ENCODE measurements around the gene CDK5RAP2.

The CDK5RAP2 gene

DNA sequence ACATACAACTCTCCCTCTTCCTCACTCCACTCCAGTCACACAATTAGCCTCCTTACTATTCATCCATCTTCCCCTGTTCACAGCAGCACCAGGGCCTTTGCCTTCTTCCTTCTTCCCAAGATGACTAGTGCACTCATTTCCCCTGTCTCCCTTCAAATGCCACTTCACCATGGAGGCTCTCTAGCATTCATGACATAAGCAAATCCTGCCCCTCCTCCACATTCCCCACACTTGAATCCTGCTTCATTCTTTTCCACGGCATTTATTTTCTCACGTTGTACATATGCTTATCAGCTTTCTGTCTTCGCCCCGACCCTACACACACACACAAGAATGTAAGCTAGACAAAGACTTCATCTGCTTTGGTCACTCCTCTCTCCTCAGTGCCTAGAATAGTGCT lies 133.3 kb downstream of the CDK5RAP2 start:
- Histone ChIP-seq H3K27me3 (ENCODE audit: control insufficient read depth in 2 of 2, insufficient read depth in 2 of 2, low read length in 2 of 2) (no peaks in the 10 kb centered on the region), H3K4me3 (ENCODE audit: low read length in 2 of 2) (no peak overlapping the region), H3K9ac (ENCODE audit: low read depth in 1 of 2, low read length in 2 of 2) (no peak overlapping the region), H3K9me3 (ENCODE audit: control insufficient read depth in 2 of 2, low read length in 2 of 2) (no peaks in the 10 kb centered on the region), H3K4me1 (ENCODE audit: control insufficient read depth in 2 of 2, insufficient read depth in 2 of 2, low read length in 2 of 2) (no peaks in the 10 kb centered on the region), H3K36me3 (ENCODE audit: control insufficient read depth in 2 of 2, insufficient read depth in 2 of 2, low read length in 2 of 2) (peaks cover 17 to 19% of the 10 kb centered on the region in 2 donors), H3K27ac (ENCODE audit: low read depth in 2 of 2, low read length in 2 of 2) (no peak overlapping the region)

- Histone ChIP-seq H3K4me1 (ENCODE audit: control insufficient read depth in 2 of 2, insufficient read depth in 2 of 2, low read length in 2 of 2) (no peaks in the 10 kb centered on the region), H3K27me3 (ENCODE audit: control insufficient read depth in 2 of 2, insufficient read depth in 2 of 2, low read length in 2 of 2) (no peaks in the 10 kb centered on the region), H3K4me3 (ENCODE audit: low read length in 2 of 2) (no peak overlapping the region), H3K9ac (ENCODE audit: low read depth in 1 of 2, low read length in 2 of 2) (no peak overlapping the region), H3K9me3 (ENCODE audit: control insufficient read depth in 2 of 2, low read length in 2 of 2) (no peaks in the 10 kb centered on the region), H3K36me3 (ENCODE audit: control insufficient read depth in 2 of 2, insufficient read depth in 2 of 2, low read length in 2 of 2) (peaks cover 23 to 27% of the 10 kb centered on the region in 2 donors), H3K27ac (ENCODE audit: low read depth in 2 of 2, low read length in 2 of 2) (no peak overlapping the region)
Observed at GRCh38 chr9:120443976-120444375, 136.0 kb downstream of the CDK5RAP2 start.

GRCh38 chr9:120443489-120443888 lies 136.5 kb downstream of the CDK5RAP2 start:
- H3K4me1 ChIP-seq (ENCODE audit: control insufficient read depth in 2 of 2, insufficient read depth in 2 of 2, low read length in 2 of 2): no peaks in the 10 kb centered on the region
- H3K27ac ChIP-seq (ENCODE audit: low read depth in 2 of 2, low read length in 2 of 2): no peak overlapping the region
- H3K9me3 ChIP-seq (ENCODE audit: control insufficient read depth in 2 of 2, low read length in 2 of 2): no peaks in the 10 kb centered on the region
- H3K36me3 ChIP-seq (ENCODE audit: control insufficient read depth in 2 of 2, insufficient read depth in 2 of 2, low read length in 2 of 2): peaks cover 24 to 27% of the 10 kb centered on the region in 2 donors
- H3K27me3 ChIP-seq (ENCODE audit: control insufficient read depth in 2 of 2, insufficient read depth in 2 of 2, low read length in 2 of 2): no peaks in the 10 kb centered on the region
- no peak overlapping the region for H3K9ac ChIP-seq (ENCODE audit: low read depth in 1 of 2, low read length in 2 of 2)
- H3K4me3 ChIP-seq (ENCODE audit: low read length in 2 of 2): no peak overlapping the region

DNA sequence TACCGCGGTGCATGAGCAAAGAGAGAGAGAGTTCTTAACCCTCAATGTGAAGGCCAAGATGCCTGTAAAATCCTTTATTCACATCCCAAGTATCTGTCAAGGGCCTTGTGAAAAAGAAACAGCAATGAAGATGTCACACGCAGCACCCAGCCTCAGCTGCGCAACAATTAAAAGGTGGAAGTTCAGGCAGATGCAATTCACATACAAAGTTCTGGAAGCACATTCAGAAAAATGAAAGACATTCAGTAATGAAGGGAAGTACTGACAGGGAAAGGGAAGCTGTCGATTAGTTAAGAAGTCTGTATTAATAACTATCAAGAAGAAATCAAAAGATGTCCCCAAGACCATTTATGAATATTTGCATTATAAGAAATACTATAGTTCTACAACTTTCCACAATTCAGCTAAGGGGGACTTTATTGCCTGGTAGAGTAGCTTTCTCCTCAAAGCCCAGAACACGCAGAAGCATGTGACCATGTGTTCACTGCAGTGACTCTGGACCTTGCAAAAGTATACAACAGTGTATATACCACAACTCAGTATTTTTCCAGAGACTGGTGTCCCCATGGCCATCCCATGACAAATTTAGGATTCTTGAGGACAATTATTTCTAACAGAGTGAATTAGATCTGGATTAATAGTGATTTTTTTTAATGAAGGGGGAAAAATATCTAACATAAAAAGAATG lies 137.5 kb downstream of the CDK5RAP2 start:
- no peaks in the 10 kb centered on the region for H3K4me1 ChIP-seq (ENCODE audit: control insufficient read depth in 2 of 2, insufficient read depth in 2 of 2, low read length in 2 of 2)
- no peak overlapping the region for H3K27ac ChIP-seq (ENCODE audit: low read depth in 2 of 2, low read length in 2 of 2)
- H3K36me3 ChIP-seq (ENCODE audit: control insufficient read depth in 2 of 2, insufficient read depth in 2 of 2, low read length in 2 of 2): peaks cover 28 to 31% of the 10 kb centered on the region in 2 donors
- no peaks in the 10 kb centered on the region for H3K9me3 ChIP-seq (ENCODE audit: control insufficient read depth in 2 of 2, low read length in 2 of 2)
- no peaks in the 10 kb centered on the region for H3K27me3 ChIP-seq (ENCODE audit: control insufficient read depth in 2 of 2, insufficient read depth in 2 of 2, low read length in 2 of 2)
- no peak overlapping the region for H3K9ac ChIP-seq (ENCODE audit: low read depth in 1 of 2, low read length in 2 of 2)
- H3K4me3 ChIP-seq (ENCODE audit: low read length in 2 of 2): no peak overlapping the region

DNA sequence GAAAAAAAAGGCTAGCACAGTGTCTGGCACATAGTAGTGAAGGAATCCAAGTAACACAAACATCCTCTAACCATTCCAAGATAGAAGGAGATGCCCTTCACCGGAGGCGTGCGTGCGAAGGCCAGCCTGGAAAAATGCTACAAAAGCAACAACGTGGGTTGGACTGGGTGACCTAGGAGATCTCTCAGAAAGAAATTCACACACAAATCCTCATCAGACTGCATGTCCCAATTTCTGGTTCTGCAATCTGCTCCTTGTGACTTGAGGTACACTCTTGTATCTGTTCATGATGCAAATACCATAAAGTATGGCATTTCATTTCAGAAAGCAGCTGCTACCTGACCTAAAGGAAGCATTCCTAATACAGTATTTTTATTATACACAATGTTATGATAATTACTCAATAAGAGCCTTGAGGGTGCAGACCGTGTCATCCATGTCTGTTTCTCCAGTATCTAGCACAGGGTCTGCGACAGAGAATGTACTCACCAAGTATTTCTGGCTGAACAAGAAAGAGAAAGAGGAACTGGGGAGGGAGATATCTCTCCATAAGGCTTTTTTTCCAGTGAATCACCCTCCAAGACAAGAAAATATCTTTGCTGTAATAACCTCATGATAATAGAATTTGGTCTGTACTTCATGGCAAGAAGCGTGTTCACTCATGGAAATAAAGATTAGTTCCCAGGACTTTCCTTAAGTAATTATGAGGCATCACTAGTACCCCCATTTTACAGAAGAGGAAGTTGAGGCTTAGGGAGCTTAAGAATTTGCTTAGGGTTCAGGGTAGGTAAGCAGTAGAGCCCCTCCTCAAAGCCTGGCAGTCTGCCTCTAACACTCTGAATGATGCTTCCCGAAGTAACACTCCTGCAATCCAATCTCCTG lies 138.3 kb downstream of the CDK5RAP2 start:
- Histone ChIP-seq H3K4me1 (ENCODE audit: control insufficient read depth in 2 of 2, insufficient read depth in 2 of 2, low read length in 2 of 2) (no peaks in the 10 kb centered on the region), H3K27ac (ENCODE audit: low read depth in 2 of 2, low read length in 2 of 2) (no peak overlapping the region), H3K9ac (ENCODE audit: low read depth in 1 of 2, low read length in 2 of 2) (no peak overlapping the region), H3K9me3 (ENCODE audit: control insufficient read depth in 2 of 2, low read length in 2 of 2) (no peaks in the 10 kb centered on the region), H3K36me3 (ENCODE audit: control insufficient read depth in 2 of 2, insufficient read depth in 2 of 2, low read length in 2 of 2) (peaks cover 27 to 33% of the 10 kb centered on the region in 2 donors), H3K27me3 (ENCODE audit: control insufficient read depth in 2 of 2, insufficient read depth in 2 of 2, low read length in 2 of 2) (no peaks in the 10 kb centered on the region), H3K4me3 (ENCODE audit: low read length in 2 of 2) (no peak overlapping the region)

DNA sequence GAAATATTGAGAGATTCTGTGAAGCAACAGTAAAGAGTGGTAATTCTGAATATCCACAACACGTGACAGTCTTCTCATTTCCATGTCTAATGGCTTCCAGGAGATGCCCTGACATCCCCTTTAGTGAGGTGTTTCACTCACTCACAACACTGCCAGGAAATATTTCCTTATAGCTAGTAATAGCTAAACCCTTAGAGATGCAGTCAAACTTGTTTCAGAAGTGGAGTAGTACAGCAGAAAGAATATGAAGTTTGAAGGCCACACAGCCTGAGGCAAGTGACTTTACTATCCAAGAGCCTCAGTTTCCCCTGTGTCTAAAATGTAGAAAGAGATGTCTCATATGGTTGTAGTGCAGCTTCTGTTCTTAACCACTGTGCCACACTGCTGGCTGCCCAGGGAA lies 139.2 kb downstream of the CDK5RAP2 start:
- Histone ChIP-seq H3K27me3 (ENCODE audit: control insufficient read depth in 2 of 2, insufficient read depth in 2 of 2, low read length in 2 of 2) (no peaks in the 10 kb centered on the region), H3K27ac (ENCODE audit: low read depth in 2 of 2, low read length in 2 of 2) (no peak overlapping the region), H3K9ac (ENCODE audit: low read depth in 1 of 2, low read length in 2 of 2) (no peak overlapping the region), H3K36me3 (ENCODE audit: control insufficient read depth in 2 of 2, insufficient read depth in 2 of 2, low read length in 2 of 2) (peaks cover 27 to 33% of the 10 kb centered on the region in 2 donors), H3K4me3 (ENCODE audit: low read length in 2 of 2) (no peak overlapping the region), H3K9me3 (ENCODE audit: control insufficient read depth in 2 of 2, low read length in 2 of 2) (no peaks in the 10 kb centered on the region), H3K4me1 (ENCODE audit: control insufficient read depth in 2 of 2, insufficient read depth in 2 of 2, low read length in 2 of 2) (no peaks in the 10 kb centered on the region)

- Histone ChIP-seq H3K9me3 (ENCODE audit: control insufficient read depth in 2 of 2, low read length in 2 of 2) (no peaks in the 10 kb centered on the region), H3K9ac (ENCODE audit: low read depth in 1 of 2, low read length in 2 of 2) (no peak overlapping the region), H3K36me3 (ENCODE audit: control insufficient read depth in 2 of 2, insufficient read depth in 2 of 2, low read length in 2 of 2) (peaks cover 27 to 30% of the 10 kb centered on the region in 2 donors), H3K27ac (ENCODE audit: low read depth in 2 of 2, low read length in 2 of 2) (no peak overlapping the region), H3K4me1 (ENCODE audit: control insufficient read depth in 2 of 2, insufficient read depth in 2 of 2, low read length in 2 of 2) (no peaks in the 10 kb centered on the region), H3K27me3 (ENCODE audit: control insufficient read depth in 2 of 2, insufficient read depth in 2 of 2, low read length in 2 of 2) (no peaks in the 10 kb centered on the region), H3K4me3 (ENCODE audit: low read length in 2 of 2) (no peak overlapping the region)
Observed at GRCh38 chr9:120439926-120440325, 140.0 kb downstream of the CDK5RAP2 start.

DNA sequence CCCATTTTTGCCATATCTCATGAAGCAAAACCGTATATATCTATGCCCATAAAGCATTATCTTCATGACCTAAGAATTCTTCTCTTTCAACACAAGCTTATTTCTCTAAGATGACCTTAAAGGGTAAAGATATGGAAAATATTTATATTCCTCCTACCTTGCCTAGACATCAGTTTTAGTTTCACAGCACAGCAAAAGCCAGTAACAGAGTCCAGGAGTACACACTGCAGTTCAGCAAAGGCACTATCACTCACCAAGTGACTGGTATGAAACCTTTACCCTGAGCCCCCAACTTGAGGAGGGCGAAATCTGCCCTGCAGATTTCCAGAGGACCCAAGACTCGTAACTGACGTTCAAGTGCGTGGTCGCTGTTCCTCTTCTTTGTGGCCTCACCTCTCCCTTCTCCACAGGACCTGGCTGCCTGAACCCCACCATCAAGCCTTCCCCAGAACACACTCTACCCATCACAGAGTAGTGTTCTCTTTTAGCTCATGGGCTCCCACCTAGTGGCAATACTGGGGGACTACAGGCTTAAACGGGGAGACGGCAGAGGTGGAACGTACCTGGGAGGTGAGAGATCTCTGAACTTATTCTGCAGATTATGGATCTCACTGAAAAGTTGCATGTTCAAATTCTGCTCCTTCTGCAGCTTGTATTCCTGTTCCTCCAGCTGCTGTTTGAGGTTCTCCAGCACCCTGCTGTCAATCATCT lies 141.0 kb downstream of the CDK5RAP2 start:
- no peak overlapping the region for H3K4me3 ChIP-seq (ENCODE audit: low read length in 2 of 2)
- no peaks in the 10 kb centered on the region for H3K9me3 ChIP-seq (ENCODE audit: control insufficient read depth in 2 of 2, low read length in 2 of 2)
- H3K4me1 ChIP-seq (ENCODE audit: control insufficient read depth in 2 of 2, insufficient read depth in 2 of 2, low read length in 2 of 2): no peaks in the 10 kb centered on the region
- peaks cover 27% of the 10 kb centered on the region in 2 donors for H3K36me3 ChIP-seq (ENCODE audit: control insufficient read depth in 2 of 2, insufficient read depth in 2 of 2, low read length in 2 of 2)
- no peak overlapping the region for H3K9ac ChIP-seq (ENCODE audit: low read depth in 1 of 2, low read length in 2 of 2)
- no peaks in the 10 kb centered on the region for H3K27me3 ChIP-seq (ENCODE audit: control insufficient read depth in 2 of 2, insufficient read depth in 2 of 2, low read length in 2 of 2)
- no peak overlapping the region for H3K27ac ChIP-seq (ENCODE audit: low read depth in 2 of 2, low read length in 2 of 2)

- Histone ChIP-seq H3K9me3 (ENCODE audit: control insufficient read depth in 2 of 2, low read length in 2 of 2) (no peaks in the 10 kb centered on the region), H3K27ac (ENCODE audit: low read depth in 2 of 2, low read length in 2 of 2) (no peak overlapping the region), H3K36me3 (ENCODE audit: control insufficient read depth in 2 of 2, insufficient read depth in 2 of 2, low read length in 2 of 2) (peaks cover 23% of the 10 kb centered on the region in 2 donors), H3K27me3 (ENCODE audit: control insufficient read depth in 2 of 2, insufficient read depth in 2 of 2, low read length in 2 of 2) (no peaks in the 10 kb centered on the region), H3K9ac (ENCODE audit: low read depth in 1 of 2, low read length in 2 of 2) (no peak overlapping the region), H3K4me1 (ENCODE audit: control insufficient read depth in 2 of 2, insufficient read depth in 2 of 2, low read length in 2 of 2) (no peaks in the 10 kb centered on the region), H3K4me3 (ENCODE audit: low read length in 2 of 2) (no peak overlapping the region)
Observed at GRCh38 chr9:120438111-120438510, 141.9 kb downstream of the CDK5RAP2 start.

DNA sequence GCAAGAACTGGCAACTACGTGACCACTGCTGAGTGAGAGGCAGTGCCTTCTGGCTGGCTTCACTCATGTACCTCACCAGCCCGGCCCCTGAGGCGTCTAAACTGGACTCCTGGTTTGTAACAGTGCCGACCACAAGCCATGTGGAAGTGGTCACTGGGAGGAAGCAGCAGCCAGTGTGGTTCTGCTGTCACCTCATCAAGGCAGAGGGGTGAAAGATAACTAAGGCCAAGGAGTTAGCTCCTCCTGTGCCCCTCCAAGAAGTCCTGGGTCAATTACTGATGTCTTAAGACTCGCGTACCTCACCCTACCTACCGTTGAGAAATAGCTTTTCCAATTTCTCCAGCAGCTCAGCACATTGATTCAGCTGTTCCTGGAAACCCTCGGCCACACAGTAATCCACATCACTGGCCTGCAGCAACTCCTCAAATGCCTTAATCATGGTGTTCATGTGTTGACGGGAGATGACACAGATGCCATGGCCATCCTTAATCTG lies 142.9 kb downstream of the CDK5RAP2 start:
- Histone ChIP-seq H3K27me3 (ENCODE audit: control insufficient read depth in 2 of 2, insufficient read depth in 2 of 2, low read length in 2 of 2) (no peaks in the 10 kb centered on the region), H3K4me1 (ENCODE audit: control insufficient read depth in 2 of 2, insufficient read depth in 2 of 2, low read length in 2 of 2) (no peaks in the 10 kb centered on the region), H3K9ac (ENCODE audit: low read depth in 1 of 2, low read length in 2 of 2) (no peak overlapping the region), H3K4me3 (ENCODE audit: low read length in 2 of 2) (no peak overlapping the region), H3K36me3 (ENCODE audit: control insufficient read depth in 2 of 2, insufficient read depth in 2 of 2, low read length in 2 of 2) (peaks cover 18 to 21% of the 10 kb centered on the region in 2 donors), H3K9me3 (ENCODE audit: control insufficient read depth in 2 of 2, low read length in 2 of 2) (no peaks in the 10 kb centered on the region), H3K27ac (ENCODE audit: low read depth in 2 of 2, low read length in 2 of 2) (no peak overlapping the region)

All from mucosa of rectum (tissue), 2 donors.